SK-N-MC (cell line): Measurements from ENCODE around the gene DMRT3.

ENCODE experiments used
- DNase-seq: peaks from one replicate; pipeline ENCODE4 v3.0.0-alpha.2; 2011; ENCODE audit warnings: low read depth, low spot score
- H3K27ac ChIP-seq: fragments of 200-600 bp; sonication (generic); 2 replicates; pipeline ENCODE4 v1.5.1; 2016; ENCODE audit warnings: mixed run types
- H3K36me3 ChIP-seq: fragments of 200-600 bp; sonication (generic); 2 replicates; pipeline ENCODE4 v1.6.1; 2017; ENCODE audit warnings: antibody characterized with exemption, low read length, mixed read lengths; ENCODE audit not compliant: insufficient read depth
- H3K4me3 ChIP-seq: fragments of 200-600 bp; sonication (generic); 2 replicates; pipeline ENCODE4 v1.5.1; 2016
- H3K9ac ChIP-seq: fragments of 200-600 bp; sonication (generic); 2 replicates; pipeline ENCODE4 v1.8.0; 2017; ENCODE audit warnings: mixed run types, mixed read lengths; ENCODE audit not compliant: insufficient read length
- H3K9me3 ChIP-seq: fragments of 200-600 bp; sonication (generic); 2 replicates; pipeline ENCODE4 v1.6.1; 2017; ENCODE audit warnings: low read depth, mild to moderate bottlenecking, antibody characterized with exemption, low read length, moderate library complexity, mixed read lengths
- EZH2 ChIP-seq: fragments of 200-600 bp; sonication (generic); IDR thresholded peaks from one replicate; pipeline ENCODE4 v1.6.1; 2017; ENCODE audit warnings: antibody characterized with exemption
- FOXP2 ChIP-seq: optimal IDR thresholded peaks from 2 replicates; pipeline ENCODE3; 2011; ENCODE audit warnings: mild to moderate bottlenecking, moderate library complexity; ENCODE audit not compliant: insufficient read depth; ENCODE audit errors: extremely low read length, control extremely low read depth
- POLR2AphosphoS5 ChIP-seq: IDR thresholded peaks from 2 replicates; pipeline ENCODE4 v1.6.1; 2012; ENCODE audit warnings: mild to moderate bottlenecking, low read depth, low read length, borderline replicate concordance

DMRT3 gene

GRCh38 chr9:967436-967835 is 9.0 kb upstream of the DMRT3 start:
- no peak overlapping the region for H3K27ac ChIP-seq
- no peaks in the 10 kb centered on the region for H3K36me3 ChIP-seq
- DNase-seq, result no peak
- H3K4me3 ChIP-seq, result no peak overlapping the region
- H3K9ac ChIP-seq, result no peak overlapping the region
- no peak for TF ChIP-seq POLR2AphosphoS5
- no peak for TF ChIP-seq FOXP2
- no peak for TF ChIP-seq EZH2
- H3K9me3 ChIP-seq, result no peaks in the 10 kb centered on the region

DNA sequence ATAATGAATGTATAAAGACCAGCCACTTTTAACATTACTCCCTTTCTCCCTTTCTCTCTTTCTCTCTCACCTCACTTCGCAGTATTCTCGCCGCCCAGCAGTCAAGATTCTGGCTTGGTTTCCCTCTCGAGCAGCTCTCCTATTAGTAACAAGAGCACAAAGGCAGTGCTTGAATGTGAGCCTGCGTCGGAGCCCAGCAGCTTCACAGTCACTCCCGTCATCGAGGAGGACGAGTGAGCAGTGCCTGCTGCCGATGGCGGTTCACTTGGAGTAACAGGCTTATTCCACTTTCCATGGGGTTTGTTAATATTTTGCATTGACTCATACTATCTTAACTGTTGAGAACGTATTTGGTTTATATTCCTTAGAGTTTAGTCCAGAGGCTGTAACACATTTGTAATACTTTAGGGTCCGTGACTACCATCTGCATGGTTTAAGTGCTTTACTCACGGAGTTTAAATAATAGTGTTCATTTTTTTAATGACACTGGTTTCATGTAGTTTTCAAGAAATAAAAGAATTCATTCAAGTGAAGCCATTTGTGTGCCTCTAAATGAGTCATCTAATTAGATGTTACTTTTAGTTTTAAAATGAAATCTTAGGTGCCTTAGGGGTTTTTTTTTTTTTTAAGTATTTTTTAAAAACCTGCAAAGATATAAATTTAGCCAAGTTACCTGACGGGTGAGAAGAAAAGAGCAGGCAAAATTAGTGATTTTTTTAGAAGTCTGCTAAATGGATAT is 8.4 kb upstream of the DMRT3 start:
- H3K27ac ChIP-seq, result no peak overlapping the region
- no peak for TF ChIP-seq EZH2
- no peak for TF ChIP-seq FOXP2
- no peak for TF ChIP-seq POLR2AphosphoS5
- 0 out of 2 replicates have a peak overlapping the region, but pooled peaks have one; percentile 17 for H3K4me3 ChIP-seq
- no peak overlapping the region for H3K9ac ChIP-seq
- H3K36me3 ChIP-seq, result no peaks in the 10 kb centered on the region
- no peaks in the 10 kb centered on the region for H3K9me3 ChIP-seq
- no peak for DNase-seq

GRCh38 chr9:969310-970150 is 6.9 kb upstream of the DMRT3 start:
- Histone ChIP-seq H3K36me3 (no peaks in the 10 kb centered on the region), H3K9ac (no peak overlapping the region), H3K4me3 (no peak overlapping the region), H3K27ac (no peak overlapping the region), H3K9me3 (no peaks in the 10 kb centered on the region)
- DNase-seq, result no peak
- TF ChIP-seq EZH2, result peak; percentile 98
- TF ChIP-seq FOXP2, result no peak

DNA sequence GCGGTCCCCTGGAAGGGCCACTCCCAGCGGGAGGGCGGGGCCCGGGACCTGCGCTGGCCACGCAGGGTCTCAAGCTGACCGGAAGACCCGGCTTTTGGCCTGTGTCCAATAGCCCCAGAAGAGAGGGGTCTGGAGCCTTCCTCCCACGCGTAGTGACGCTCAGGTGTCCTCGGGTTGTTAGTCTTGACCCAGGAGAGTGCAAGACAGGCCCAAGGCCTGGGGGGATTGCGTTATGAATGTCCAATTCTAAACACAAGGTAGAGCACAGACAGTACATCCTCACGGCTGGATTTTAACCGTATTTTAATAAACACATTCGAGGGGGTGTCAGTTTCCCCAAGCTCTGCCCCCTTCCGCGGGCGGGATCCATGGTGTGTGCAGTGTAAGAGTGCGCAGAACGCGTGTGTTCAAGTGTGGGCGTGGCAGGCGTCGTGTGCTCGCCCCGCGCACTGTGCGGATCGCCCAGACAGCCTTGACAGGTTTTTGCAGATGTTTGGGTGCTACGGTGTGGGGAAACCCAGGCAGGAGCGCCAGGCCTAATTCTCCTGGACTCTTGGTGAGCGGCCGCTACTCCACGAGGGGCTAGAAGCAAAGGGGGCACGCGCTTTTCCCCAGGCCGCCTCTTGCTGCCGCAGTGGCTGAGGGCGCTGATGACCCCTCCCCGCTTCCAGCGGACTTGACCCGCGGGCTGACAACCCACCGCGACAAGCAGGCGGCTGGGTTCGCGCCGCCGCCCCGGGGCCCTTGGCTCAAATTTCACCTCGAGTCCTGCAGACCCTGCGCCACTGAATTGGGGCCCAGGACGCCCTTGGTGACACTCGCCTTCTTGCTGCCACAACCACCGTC is 6.1 kb upstream of the DMRT3 start:
- Histone ChIP-seq H3K4me3 (no peak overlapping the region), H3K36me3 (no peaks in the 10 kb centered on the region), H3K27ac (no peak overlapping the region), H3K9me3 (no peaks in the 10 kb centered on the region), H3K9ac (no peak overlapping the region)
- DNase-seq, result no peak
- TF ChIP-seq EZH2 (no peak), FOXP2 (no peak), POLR2AphosphoS5 (no peak)

DNA sequence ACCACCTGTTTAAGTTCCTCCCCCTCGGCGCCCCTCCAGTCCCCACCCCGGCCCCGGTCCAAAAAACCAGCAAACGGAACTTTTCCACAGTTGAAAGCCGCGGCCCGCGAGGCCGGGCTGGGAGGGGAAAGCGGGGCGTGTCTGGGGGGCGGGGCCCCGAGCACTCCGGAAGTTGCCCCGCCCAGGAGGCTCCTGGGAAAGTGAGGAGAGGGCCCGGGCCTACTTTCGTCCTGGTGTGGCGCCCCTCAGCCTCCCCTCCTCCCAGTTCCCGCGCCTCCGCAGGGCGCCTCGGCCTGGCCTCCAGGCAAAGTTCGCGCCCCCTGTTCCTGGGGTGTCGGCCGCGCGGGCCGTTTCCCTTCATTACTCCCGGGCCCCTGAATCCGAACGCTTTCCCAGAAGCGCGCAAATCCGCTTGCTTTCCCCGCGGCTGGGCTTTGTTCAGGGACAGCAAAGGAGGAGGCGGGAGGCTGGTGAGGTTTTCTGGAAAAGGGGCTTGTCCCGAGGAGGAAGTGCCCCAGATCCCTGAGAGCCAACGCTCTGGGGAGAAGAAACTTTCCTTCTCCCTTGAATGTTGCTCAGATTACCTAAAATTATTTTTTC is 4.5 kb upstream of the DMRT3 start:
- Histone ChIP-seq H3K4me3 (no peak overlapping the region), H3K9ac (no peak overlapping the region), H3K36me3 (no peaks in the 10 kb centered on the region), H3K27ac (no peak overlapping the region), H3K9me3 (no peaks in the 10 kb centered on the region)
- DNase-seq, result no peak
- no peak for TF ChIP-seq EZH2
- TF ChIP-seq FOXP2, result no peak
- TF ChIP-seq POLR2AphosphoS5, result no peak

GRCh38 chr9:972501-973294 is 3.8 kb upstream of the DMRT3 start:
- H3K4me3 ChIP-seq, result no peak overlapping the region

GRCh38 chr9:973295-973834 is 3.1 kb upstream of the DMRT3 start:
- DNase-seq, result no peak
- H3K36me3 ChIP-seq, result no peaks in the 10 kb centered on the region
- H3K9ac ChIP-seq, result no peak overlapping the region
- TF ChIP-seq EZH2 (no peak), FOXP2 (no peak), POLR2AphosphoS5 (no peak)
- H3K9me3 ChIP-seq, result no peaks in the 10 kb centered on the region
- H3K4me3 ChIP-seq, result no peak overlapping the region
- no peak overlapping the region for H3K27ac ChIP-seq

More at GRCh38 chr9:972501-973294, 3.8 kb upstream of the DMRT3 start:
- H3K27ac ChIP-seq, result no peak overlapping the region
- H3K36me3 ChIP-seq, result no peaks in the 10 kb centered on the region
- H3K9me3 ChIP-seq, result no peaks in the 10 kb centered on the region
- no peak for DNase-seq
- H3K9ac ChIP-seq, result no peak overlapping the region
- TF ChIP-seq POLR2AphosphoS5 (no peak), FOXP2 (no peak), EZH2 (no peak)
